A549 (cell line): ENCODE measurements around the gene NOD2. TPM values are rescaled to one million over a fixed set of nuclear protein-coding genes. Genes with fewer than 3 reads are reported as not detected.

ENCODE experiments used
- ATAC-seq, 2 experiments: fragments of 200-7000 bp in 1 of 2; fragments of >200 bp in 1 of 2; cut with Nextera tagmentation in 1 of 2; cut with Tn5 transposase in 1 of 2; 3 replicates each; pipeline versions ENCODE4 v1.8.0 to v1.9.1; 2018 to 2020; ENCODE audit warnings: mild to moderate bottlenecking in 1 of 2, moderate library complexity in 1 of 2
- CTCF ChIA-PET: fragments of 300-600 bp; sonication (Branson Sonifier 250); formaldehyde crosslinking; extraction: SDS; loops from one replicate; lab custom pipeline; 2021; ENCODE audit warnings: antibody characterized with exemption, inconsistent platforms; lab: Yijun Ruan, JAX
- POLR2A ChIA-PET: fragments of 350-600 bp; formaldehyde crosslinking; extraction: SDS; loops from one replicate; lab custom pipeline; 2021; ENCODE audit warnings: antibody characterized with exemption, inconsistent platforms; lab: Yijun Ruan, JAX
- DNase-seq, 2 experiments: peaks; one replicate each; pipeline versions ENCODE4 v3.0.0 to v3.0.0-alpha.2; 2011 to 2016; ENCODE audit warnings: low read depth in 1 of 2, low spot score in 1 of 2
- FAIRE-seq: peaks from 2 replicates; lab custom pipeline; 2011; peaks lifted over from hg19 to GRCh38; lab: Jason Lieb, UNC
- H3K27ac ChIP-seq, 2 experiments: fragments of >200 bp; sonication (Bioruptor Twin); formaldehyde crosslinking; 3 replicates each; pipeline ENCODE4 v1.5.1; 2016 to 2017
- H3K4me1 ChIP-seq: fragments of >200 bp; sonication (Bioruptor Twin); formaldehyde crosslinking; 3 replicates; pipeline ENCODE4 v1.6.1; 2016
- H3K4me2 ChIP-seq: fragments of >200 bp; sonication (Bioruptor Twin); formaldehyde crosslinking; 3 replicates; pipeline ENCODE4 v1.6.1; 2016
- H3K4me3 ChIP-seq: fragments of >200 bp; sonication (Bioruptor Twin); formaldehyde crosslinking; 3 replicates; pipeline ENCODE4 v1.5.1; 2016
- H3K9me3 ChIP-seq: fragments of >200 bp; sonication (Bioruptor Twin); formaldehyde crosslinking; 3 replicates; pipeline ENCODE4 v1.6.1; 2016
- BHLHE40 ChIP-seq: IDR thresholded peaks from 2 replicates; pipeline ENCODE4 v1.6.1; 2012; ENCODE audit warnings: low read depth, low read length, inconsistent platforms
- CEBPB ChIP-seq, 2 experiments: fragments of >200 bp in 1 of 2; sonication (Bioruptor Twin) in 1 of 2; formaldehyde crosslinking in 1 of 2; IDR thresholded peaks; 2 replicates each; pipeline ENCODE4 v1.6.1; 2012 to 2016
- CHD2 ChIP-seq: fragments of 150-350 bp; IDR thresholded peaks from 2 replicates; pipeline ENCODE4 v1.6.1; 2014; ENCODE audit warnings: low read length; ENCODE audit not compliant: partially characterized antibody
- EHF ChIP-seq: fragments of 250-450 bp; sonication (Bioruptor Pico); IDR thresholded peaks from 2 replicates; pipeline ENCODE4 v1.5.0; 2020; ENCODE audit warnings: mild to moderate bottlenecking
- EHMT2 ChIP-seq: fragments of 200-600 bp; sonication (generic); IDR thresholded peaks from 2 replicates; pipeline ENCODE4 v1.6.1; 2016; ENCODE audit warnings: antibody characterized with exemption, low read depth, mild to moderate bottlenecking, moderate library complexity
- EP300 ChIP-seq, 2 experiments: fragments of >200 bp; sonication (Bioruptor Twin); formaldehyde crosslinking; IDR thresholded peaks; 2 replicates in 1 of 2; 3 replicates in 1 of 2; pipeline ENCODE4 v1.6.1; 2016 to 2017
- ESRRA ChIP-seq: fragments of 150-350 bp; IDR thresholded peaks from 2 replicates; pipeline ENCODE4 v1.6.1; 2014; ENCODE audit warnings: mild to moderate bottlenecking, low read length, borderline replicate concordance
- FOSB ChIP-seq: fragments of 250-450 bp; sonication (Bioruptor Pico); IDR thresholded peaks from 2 replicates; pipeline ENCODE4 v1.5.0; 2020; ENCODE audit warnings: mild to moderate bottlenecking, moderate library complexity
- FOXS1 ChIP-seq: fragments of 250-450 bp; sonication (Bioruptor Pico); IDR thresholded peaks from 2 replicates; pipeline ENCODE4 v1.5.0; 2020; ENCODE audit warnings: mild to moderate bottlenecking, moderate library complexity
- GATA3 ChIP-seq: IDR thresholded peaks from 2 replicates; pipeline ENCODE4 v1.6.1; 2012; ENCODE audit warnings: borderline replicate concordance
- HOXB13 ChIP-seq: fragments of 250-450 bp; sonication (Bioruptor Pico); IDR thresholded peaks from 2 replicates; pipeline ENCODE4 v1.5.0; 2020; ENCODE audit warnings: low read depth, mild to moderate bottlenecking, moderate library complexity
- HOXB5 ChIP-seq: fragments of 250-450 bp; sonication (Bioruptor Pico); IDR thresholded peaks from 2 replicates; pipeline ENCODE4 v1.5.0; 2020; ENCODE audit warnings: mild to moderate bottlenecking, moderate library complexity
- JUN ChIP-seq, 2 experiments: fragments of >200 bp; sonication (Bioruptor Twin); formaldehyde crosslinking; IDR thresholded peaks; 2 replicates in 1 of 2; 3 replicates in 1 of 2; pipeline ENCODE4 v1.6.1; 2016 to 2017
- KDM1A ChIP-seq: fragments of 200-600 bp; sonication (generic); IDR thresholded peaks from 2 replicates; pipeline ENCODE4 v1.6.1; 2016; ENCODE audit warnings: low read depth, mild to moderate bottlenecking
- MAFK ChIP-seq: fragments of 450-650 bp; IDR thresholded peaks from 2 replicates; pipeline ENCODE4 v1.6.1; 2014; ENCODE audit not compliant: partially characterized antibody
- MYC ChIP-seq: IDR thresholded peaks from 2 replicates; pipeline ENCODE4 v1.6.1; 2012; ENCODE audit warnings: mild to moderate bottlenecking, inconsistent platforms, low read length, improper control_type of control experiment, borderline replicate concordance
- NFE2L2 ChIP-seq: fragments of 150-350 bp; conservative IDR thresholded peaks from 2 replicates; pipeline ENCODE4 v1.6.1; 2014; ENCODE audit warnings: low read length
- PHF8 ChIP-seq: fragments of 200-600 bp; sonication (generic); IDR thresholded peaks from 2 replicates; pipeline ENCODE4 v1.6.1; 2016; ENCODE audit warnings: low read depth, mild to moderate bottlenecking, antibody characterized with exemption, moderate library complexity, borderline replicate concordance
- POLR2A ChIP-seq: IDR thresholded peaks from 2 replicates; pipeline ENCODE4 v1.6.1; 2012; ENCODE audit warnings: mild to moderate bottlenecking, low read length
- RARB ChIP-seq: fragments of 250-450 bp; sonication (Bioruptor Pico); IDR thresholded peaks from 2 replicates; pipeline ENCODE4 v1.8.0; 2021; ENCODE audit warnings: mild to moderate bottlenecking, moderate library complexity
- RFX5 ChIP-seq: fragments of 450-650 bp; IDR thresholded peaks from 2 replicates; pipeline ENCODE4 v1.7.1; 2014; ENCODE audit warnings: antibody characterized with exemption, mild to moderate bottlenecking, moderate library complexity
- RNF2 ChIP-seq: fragments of 200-600 bp; sonication (generic); IDR thresholded peaks from 2 replicates; pipeline ENCODE4 v1.6.1; 2016; ENCODE audit warnings: low read depth, mild to moderate bottlenecking, antibody characterized with exemption, moderate library complexity, borderline replicate concordance
- SMC3 ChIP-seq: fragments of >200 bp; sonication (Bioruptor Twin); formaldehyde crosslinking; IDR thresholded peaks from 3 replicates; pipeline ENCODE4 v1.6.1; 2018; ENCODE audit warnings: inconsistent platforms
- TFCP2L1 ChIP-seq: fragments of 250-450 bp; sonication (Bioruptor Pico); IDR thresholded peaks from 2 replicates; pipeline ENCODE4 v1.5.0; 2021; ENCODE audit warnings: mild to moderate bottlenecking
- ZNF302 ChIP-seq: fragments of 250-450 bp; sonication (Bioruptor Pico); IDR thresholded peaks from 2 replicates; pipeline ENCODE4 v1.9.0; 2021; ENCODE audit warnings: inconsistent platforms, mild to moderate bottlenecking, moderate library complexity
- ZSCAN20 ChIP-seq: fragments of 250-450 bp; sonication (Bioruptor Pico); IDR thresholded peaks from 2 replicates; pipeline ENCODE4 v1.8.0; 2022; ENCODE audit warnings: mild to moderate bottlenecking, moderate library complexity
- WGBS: methylation state at CpG from one replicate; pipeline ENCODE4 v1.1.6; 2017; ENCODE audit errors: missing lambda C conversion rate; 5-methylcytosine and 5-hydroxymethylcytosine counted together
- polyA plus RNA-seq, 4 experiments: library from polyadenylated mRNA; depleted of rRNA in 3 of 4; stranded (reverse); fragments of >200 nt; fragmentation: RNase III in 1 of 4; extraction: RNeasy Plus Mini Kit Qiagen cat#74134 plus additional on column Dnase treatment in 1 of 4; gene quantifications; 2 replicates in 3 of 4; 3 replicates in 1 of 4; pipeline ENCODE4 v1.2.3, GENCODE V29; 2011 to 2017
- TF ChIP-seq, protein P1 (sequence below): fragments of 450-650 bp; IDR thresholded peaks from 2 replicates; pipeline ENCODE4 v1.6.1; 2014; ENCODE audit warnings: antibody characterized with exemption
- TF ChIP-seq, protein P2 (sequence below): IDR thresholded peaks from 2 replicates; pipeline ENCODE4 v1.6.1; 2012
- TF ChIP-seq, protein P3 (sequence below): fragments of 150-350 bp; IDR thresholded peaks from 2 replicates; pipeline ENCODE4 v1.6.1; 2014; ENCODE audit warnings: low read depth, mild to moderate bottlenecking, low read length

The NOD2 gene
- polyA plus RNA-seq, 2 of the 4 experiments (the other 2 are of a cell fraction) = not detected

DNA sequence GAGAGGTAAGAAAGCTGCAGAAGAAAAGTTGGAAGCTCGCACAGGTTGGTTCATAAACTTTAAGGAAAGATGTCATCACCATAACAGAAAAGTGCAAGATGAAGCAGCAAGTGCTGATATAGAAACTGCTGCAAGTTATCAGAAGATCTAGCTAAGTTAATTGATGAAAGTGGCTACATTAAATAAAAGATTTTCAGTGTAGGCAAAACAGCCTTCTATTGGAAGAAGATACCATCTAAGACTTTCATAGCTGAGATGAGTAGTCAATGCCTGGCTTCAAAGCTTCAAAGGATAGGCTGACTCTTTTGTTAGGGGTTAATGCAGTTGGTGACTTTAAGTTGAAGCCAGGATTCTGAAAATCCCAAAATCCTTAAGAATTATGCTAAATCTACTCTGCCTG is 72.5 kb downstream of the NOD2 start:
- Histone ChIP-seq H3K27ac (no peak overlapping the region), H3K9me3 (0 out of 3 replicates have a peak, but pooled peaks cover 2% of the 10 kb centered on the region), H3K4me1 (peaks cover 4% of the 10 kb centered on the region; the same call in 1 of the 3 replicates), H3K4me2 (no peak overlapping the region), H3K4me3 (no peak overlapping the region)
- FAIRE-seq (no peak), DNase-seq (no peak), ATAC-seq (no peak)
- TF ChIP-seq RFX5 (no peak), ZNF302 (no peak), ZSCAN20 (CRISPR knock-in tag) (no peak), MYC (no peak), EP300 (IDR thresholded peaks at IDR 0.05) (no peak), PHF8 (no peak), TFCP2L1 (no peak), CHD2 (no peak), GATA3 (no peak), MAFK (no peak)
- TF ChIP-seq, protein P1, sequence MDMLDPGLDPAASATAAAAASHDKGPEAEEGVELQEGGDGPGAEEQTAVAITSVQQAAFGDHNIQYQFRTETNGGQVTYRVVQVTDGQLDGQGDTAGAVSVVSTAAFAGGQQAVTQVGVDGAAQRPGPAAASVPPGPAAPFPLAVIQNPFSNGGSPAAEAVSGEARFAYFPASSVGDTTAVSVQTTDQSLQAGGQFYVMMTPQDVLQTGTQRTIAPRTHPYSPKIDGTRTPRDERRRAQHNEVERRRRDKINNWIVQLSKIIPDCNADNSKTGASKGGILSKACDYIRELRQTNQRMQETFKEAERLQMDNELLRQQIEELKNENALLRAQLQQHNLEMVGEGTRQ = no peak
- ChIA-PET CTCF (interaction anchor here (0.6 to 0.7 kb wide), 2 partner anchors 40 to 601 kb away, joined by 3 to 4 read pairs; no protein-coding TSS in a partner anchor), POLR2A (no interaction called here)
- WGBS = 89% methylated on average over 1 of the region's 1 CpG

DNA sequence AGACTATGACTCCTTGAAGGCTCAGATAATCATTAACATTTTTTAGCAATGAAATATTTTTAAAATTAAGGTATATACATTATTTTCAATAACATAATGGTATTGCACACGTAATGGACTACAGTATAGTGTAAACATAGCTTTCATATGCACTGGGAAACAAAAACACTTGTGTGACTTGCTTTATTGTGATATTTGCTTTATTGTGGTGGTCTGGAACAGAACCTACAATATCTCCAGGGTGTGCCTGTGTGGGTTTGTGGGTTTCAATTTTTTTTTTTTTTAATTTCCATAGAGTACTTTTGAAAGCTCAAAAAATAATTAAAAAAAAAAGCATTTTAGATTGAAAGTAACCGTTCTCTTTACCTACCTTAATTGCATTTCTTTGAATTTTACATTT is 73.8 kb downstream of the NOD2 start:
- 68% methylated on average over 2 of the region's 2 CpGs for WGBS
- no peak for TF ChIP-seq EHMT2
- TF ChIP-seq HOXB5 = no peak
- TF ChIP-seq, protein P2, sequence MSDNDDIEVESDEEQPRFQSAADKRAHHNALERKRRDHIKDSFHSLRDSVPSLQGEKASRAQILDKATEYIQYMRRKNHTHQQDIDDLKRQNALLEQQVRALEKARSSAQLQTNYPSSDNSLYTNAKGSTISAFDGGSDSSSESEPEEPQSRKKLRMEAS = no peak
- TF ChIP-seq, protein P3, sequence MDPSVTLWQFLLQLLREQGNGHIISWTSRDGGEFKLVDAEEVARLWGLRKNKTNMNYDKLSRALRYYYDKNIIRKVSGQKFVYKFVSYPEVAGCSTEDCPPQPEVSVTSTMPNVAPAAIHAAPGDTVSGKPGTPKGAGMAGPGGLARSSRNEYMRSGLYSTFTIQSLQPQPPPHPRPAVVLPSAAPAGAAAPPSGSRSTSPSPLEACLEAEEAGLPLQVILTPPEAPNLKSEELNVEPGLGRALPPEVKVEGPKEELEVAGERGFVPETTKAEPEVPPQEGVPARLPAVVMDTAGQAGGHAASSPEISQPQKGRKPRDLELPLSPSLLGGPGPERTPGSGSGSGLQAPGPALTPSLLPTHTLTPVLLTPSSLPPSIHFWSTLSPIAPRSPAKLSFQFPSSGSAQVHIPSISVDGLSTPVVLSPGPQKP = no peak
- no peak for TF ChIP-seq GATA3
- TF ChIP-seq BHLHE40 = no peak
- no peak for TF ChIP-seq CEBPB (IDR thresholded peaks at IDR 0.05)
- TF ChIP-seq ZSCAN20 (CRISPR knock-in tag) = no peak

DNA sequence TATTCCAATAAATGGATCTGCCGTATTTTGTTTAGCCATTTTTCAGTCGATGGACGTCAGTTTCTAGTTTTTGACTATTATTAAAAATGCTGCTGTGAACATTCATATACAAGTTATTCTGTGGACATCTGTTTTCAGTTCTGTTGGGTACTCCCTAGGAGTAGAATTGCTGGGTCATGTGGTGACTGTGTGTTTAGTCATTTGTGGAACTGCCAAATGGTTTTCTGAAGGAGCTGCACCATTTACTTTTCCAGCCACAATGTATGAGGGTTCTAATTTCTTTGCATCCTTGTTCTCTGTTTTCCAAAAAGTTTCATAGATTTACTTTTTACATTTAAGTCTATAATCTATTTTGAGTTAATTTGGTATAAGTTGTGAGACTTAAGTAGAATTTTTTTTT is 78.0 kb downstream of the NOD2 start:
- Histone ChIP-seq H3K9me3 (no peaks in the 10 kb centered on the region), H3K27ac (no peak overlapping the region), H3K4me3 (no peak overlapping the region), H3K4me1 (no peaks in the 10 kb centered on the region), H3K4me2 (no peak overlapping the region)
- 80% methylated on average over 3 of the region's 3 CpGs for WGBS
- no peak for TF ChIP-seq ESRRA
- TF ChIP-seq POLR2A = no peak
- TF ChIP-seq SMC3 = no peak
- TF ChIP-seq RARB (CRISPR knock-in tag) = no peak
- TF ChIP-seq NFE2L2 = no peak
- TF ChIP-seq JUN (IDR thresholded peaks at IDR 0.05) = no peak
- TF ChIP-seq FOSB (CRISPR knock-in tag) = no peak
- no peak for TF ChIP-seq ZNF302
- no peak for TF ChIP-seq EHF
- TF ChIP-seq HOXB13 (CRISPR knock-in tag) = no peak
- no peak for TF ChIP-seq FOXS1
- no peak for TF ChIP-seq RNF2
- no peak for TF ChIP-seq EHMT2
- no peak for TF ChIP-seq KDM1A
- DNase-seq (no peak), ATAC-seq (no peak), FAIRE-seq (no peak)
- CTCF ChIA-PET = interaction anchor here (0.7 kb wide), 1 partner anchor 28 kb away, joined by 3 read pairs; no protein-coding TSS in a partner anchor
- POLR2A ChIA-PET = no interaction called here

More for the DNA sequence above, 73.8 kb downstream of the NOD2 start:
- Histone ChIP-seq H3K27ac (no peak overlapping the region), H3K4me3 (no peak overlapping the region), H3K4me1 (peaks cover 4% of the 10 kb centered on the region; the same call in 1 of the 3 replicates), H3K4me2 (no peak overlapping the region), H3K9me3 (0 out of 3 replicates have a peak, but pooled peaks cover 2% of the 10 kb centered on the region)
- FAIRE-seq = no peak
- no peak for DNase-seq
- no peak for ATAC-seq
- CTCF ChIA-PET = interaction anchor here (1.0 kb wide), 1 partner anchor 19 kb away, joined by 4 read pairs; no protein-coding TSS in a partner anchor
- POLR2A ChIA-PET = no interaction called here
